ENCODE data around the gene RASSF7. TPM values are rescaled to one million over a fixed set of nuclear protein-coding genes. Genes with fewer than 3 reads are reported as not detected.

The RASSF7 gene
- total RNA-seq, 1 experiment from 2014 or later: 32.5 TPM

DNA sequence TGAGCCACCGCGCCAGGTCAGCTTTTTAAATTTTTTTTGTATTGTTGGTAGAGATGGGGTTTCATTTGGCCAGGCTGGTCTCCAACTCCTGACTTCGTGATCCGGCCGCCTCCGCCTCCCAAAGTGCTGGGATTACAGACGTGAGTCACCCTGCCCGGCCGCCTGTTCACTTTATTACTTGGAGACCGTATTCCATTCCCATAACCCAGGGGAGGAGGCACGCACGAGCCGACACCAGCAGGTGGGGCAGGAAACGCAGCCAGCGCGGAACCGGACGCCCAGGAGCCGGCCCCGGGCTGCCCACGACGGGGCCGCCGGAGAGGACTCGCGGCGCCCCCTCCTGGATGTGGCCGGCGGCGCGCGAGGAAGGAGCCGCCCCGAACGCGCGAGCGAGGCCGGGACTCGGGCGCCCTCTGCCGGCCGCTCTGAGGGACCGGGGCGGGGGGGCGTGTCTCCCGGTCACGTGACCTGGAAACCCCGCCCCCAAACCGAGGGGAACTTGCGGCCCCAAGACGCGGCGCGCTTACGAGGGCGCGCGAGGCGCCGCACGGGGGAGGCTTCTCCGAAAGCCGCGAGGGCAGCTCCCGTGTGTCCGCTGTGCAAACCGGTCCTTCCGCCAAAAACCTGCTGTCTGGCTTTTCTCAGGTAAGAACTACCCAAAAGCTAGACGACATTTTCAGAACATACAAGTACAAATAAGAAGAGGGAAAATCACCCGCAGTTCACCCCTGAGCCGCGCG, 42.1 kb upstream of the RASSF7 start (continued):
- TF ChIP-seq, protein P1, sequence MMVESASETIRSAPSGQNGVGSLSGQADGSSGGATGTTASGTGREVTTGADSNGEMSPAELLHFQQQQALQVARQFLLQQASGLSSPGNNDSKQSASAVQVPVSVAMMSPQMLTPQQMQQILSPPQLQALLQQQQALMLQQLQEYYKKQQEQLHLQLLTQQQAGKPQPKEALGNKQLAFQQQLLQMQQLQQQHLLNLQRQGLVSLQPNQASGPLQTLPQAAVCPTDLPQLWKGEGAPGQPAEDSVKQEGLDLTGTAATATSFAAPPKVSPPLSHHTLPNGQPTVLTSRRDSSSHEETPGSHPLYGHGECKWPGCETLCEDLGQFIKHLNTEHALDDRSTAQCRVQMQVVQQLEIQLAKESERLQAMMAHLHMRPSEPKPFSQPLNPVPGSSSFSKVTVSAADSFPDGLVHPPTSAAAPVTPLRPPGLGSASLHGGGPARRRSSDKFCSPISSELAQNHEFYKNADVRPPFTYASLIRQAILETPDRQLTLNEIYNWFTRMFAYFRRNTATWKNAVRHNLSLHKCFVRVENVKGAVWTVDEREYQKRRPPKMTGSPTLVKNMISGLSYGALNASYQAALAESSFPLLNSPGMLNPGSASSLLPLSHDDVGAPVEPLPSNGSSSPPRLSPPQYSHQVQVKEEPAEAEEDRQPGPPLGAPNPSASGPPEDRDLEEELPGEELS (CRISPR knock-in tag; IDR thresholded peaks at IDR 0.05): no peak; the same call in none of the 2 replicates
- TF ChIP-seq TEAD1 (CRISPR knock-in tag; IDR thresholded peaks at IDR 0.05): peak; percentile 94
- no peak for TF ChIP-seq ESRRA (CRISPR knock-in tag; IDR thresholded peaks at IDR 0.05; ENCODE audit: borderline replicate concordance)
- TF ChIP-seq ZNF671 (CRISPR knock-in tag; IDR thresholded peaks at IDR 0.05): no peak
- TF ChIP-seq, protein P2, sequence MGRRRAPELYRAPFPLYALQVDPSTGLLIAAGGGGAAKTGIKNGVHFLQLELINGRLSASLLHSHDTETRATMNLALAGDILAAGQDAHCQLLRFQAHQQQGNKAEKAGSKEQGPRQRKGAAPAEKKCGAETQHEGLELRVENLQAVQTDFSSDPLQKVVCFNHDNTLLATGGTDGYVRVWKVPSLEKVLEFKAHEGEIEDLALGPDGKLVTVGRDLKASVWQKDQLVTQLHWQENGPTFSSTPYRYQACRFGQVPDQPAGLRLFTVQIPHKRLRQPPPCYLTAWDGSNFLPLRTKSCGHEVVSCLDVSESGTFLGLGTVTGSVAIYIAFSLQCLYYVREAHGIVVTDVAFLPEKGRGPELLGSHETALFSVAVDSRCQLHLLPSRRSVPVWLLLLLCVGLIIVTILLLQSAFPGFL (CRISPR knock-in tag; IDR thresholded peaks at IDR 0.05; ENCODE audit: borderline replicate concordance): no peak
- TF ChIP-seq, protein P3, sequence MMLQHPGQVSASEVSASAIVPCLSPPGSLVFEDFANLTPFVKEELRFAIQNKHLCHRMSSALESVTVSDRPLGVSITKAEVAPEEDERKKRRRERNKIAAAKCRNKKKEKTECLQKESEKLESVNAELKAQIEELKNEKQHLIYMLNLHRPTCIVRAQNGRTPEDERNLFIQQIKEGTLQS (CRISPR knock-in tag; conservative IDR thresholded peaks at IDR 0.05): no peak
- TF ChIP-seq ZNF317 (CRISPR knock-in tag; IDR thresholded peaks at IDR 0.05; ENCODE audit: borderline replicate concordance, low read depth): no peak
- TF ChIP-seq, protein P4, sequence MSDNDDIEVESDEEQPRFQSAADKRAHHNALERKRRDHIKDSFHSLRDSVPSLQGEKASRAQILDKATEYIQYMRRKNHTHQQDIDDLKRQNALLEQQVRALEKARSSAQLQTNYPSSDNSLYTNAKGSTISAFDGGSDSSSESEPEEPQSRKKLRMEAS (CRISPR knock-in tag; IDR thresholded peaks at IDR 0.05): peak; percentile 97
- no peak for TF ChIP-seq NFYB (CRISPR knock-in tag; conservative IDR thresholded peaks at IDR 0.05; ENCODE audit: low read depth)
- TF ChIP-seq, protein P5, sequence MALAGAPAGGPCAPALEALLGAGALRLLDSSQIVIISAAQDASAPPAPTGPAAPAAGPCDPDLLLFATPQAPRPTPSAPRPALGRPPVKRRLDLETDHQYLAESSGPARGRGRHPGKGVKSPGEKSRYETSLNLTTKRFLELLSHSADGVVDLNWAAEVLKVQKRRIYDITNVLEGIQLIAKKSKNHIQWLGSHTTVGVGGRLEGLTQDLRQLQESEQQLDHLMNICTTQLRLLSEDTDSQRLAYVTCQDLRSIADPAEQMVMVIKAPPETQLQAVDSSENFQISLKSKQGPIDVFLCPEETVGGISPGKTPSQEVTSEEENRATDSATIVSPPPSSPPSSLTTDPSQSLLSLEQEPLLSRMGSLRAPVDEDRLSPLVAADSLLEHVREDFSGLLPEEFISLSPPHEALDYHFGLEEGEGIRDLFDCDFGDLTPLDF (CRISPR knock-in tag; IDR thresholded peaks at IDR 0.05): peak; percentile 86
- TF ChIP-seq, protein P6, sequence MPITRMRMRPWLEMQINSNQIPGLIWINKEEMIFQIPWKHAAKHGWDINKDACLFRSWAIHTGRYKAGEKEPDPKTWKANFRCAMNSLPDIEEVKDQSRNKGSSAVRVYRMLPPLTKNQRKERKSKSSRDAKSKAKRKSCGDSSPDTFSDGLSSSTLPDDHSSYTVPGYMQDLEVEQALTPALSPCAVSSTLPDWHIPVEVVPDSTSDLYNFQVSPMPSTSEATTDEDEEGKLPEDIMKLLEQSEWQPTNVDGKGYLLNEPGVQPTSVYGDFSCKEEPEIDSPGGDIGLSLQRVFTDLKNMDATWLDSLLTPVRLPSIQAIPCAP (CRISPR knock-in tag; IDR thresholded peaks at IDR 0.05): 0 out of 2 replicates have a peak, but pooled peaks have one; percentile 76
- TF ChIP-seq, protein P7, sequence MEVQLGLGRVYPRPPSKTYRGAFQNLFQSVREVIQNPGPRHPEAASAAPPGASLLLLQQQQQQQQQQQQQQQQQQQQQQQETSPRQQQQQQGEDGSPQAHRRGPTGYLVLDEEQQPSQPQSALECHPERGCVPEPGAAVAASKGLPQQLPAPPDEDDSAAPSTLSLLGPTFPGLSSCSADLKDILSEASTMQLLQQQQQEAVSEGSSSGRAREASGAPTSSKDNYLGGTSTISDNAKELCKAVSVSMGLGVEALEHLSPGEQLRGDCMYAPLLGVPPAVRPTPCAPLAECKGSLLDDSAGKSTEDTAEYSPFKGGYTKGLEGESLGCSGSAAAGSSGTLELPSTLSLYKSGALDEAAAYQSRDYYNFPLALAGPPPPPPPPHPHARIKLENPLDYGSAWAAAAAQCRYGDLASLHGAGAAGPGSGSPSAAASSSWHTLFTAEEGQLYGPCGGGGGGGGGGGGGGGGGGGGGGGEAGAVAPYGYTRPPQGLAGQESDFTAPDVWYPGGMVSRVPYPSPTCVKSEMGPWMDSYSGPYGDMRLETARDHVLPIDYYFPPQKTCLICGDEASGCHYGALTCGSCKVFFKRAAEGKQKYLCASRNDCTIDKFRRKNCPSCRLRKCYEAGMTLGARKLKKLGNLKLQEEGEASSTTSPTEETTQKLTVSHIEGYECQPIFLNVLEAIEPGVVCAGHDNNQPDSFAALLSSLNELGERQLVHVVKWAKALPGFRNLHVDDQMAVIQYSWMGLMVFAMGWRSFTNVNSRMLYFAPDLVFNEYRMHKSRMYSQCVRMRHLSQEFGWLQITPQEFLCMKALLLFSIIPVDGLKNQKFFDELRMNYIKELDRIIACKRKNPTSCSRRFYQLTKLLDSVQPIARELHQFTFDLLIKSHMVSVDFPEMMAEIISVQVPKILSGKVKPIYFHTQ (CRISPR knock-in tag; IDR thresholded peaks at IDR 0.05): no peak
- TF ChIP-seq CBFB (CRISPR knock-in tag; IDR thresholded peaks at IDR 0.05; ENCODE audit: low read depth): no peak
- TF ChIP-seq, protein P8, sequence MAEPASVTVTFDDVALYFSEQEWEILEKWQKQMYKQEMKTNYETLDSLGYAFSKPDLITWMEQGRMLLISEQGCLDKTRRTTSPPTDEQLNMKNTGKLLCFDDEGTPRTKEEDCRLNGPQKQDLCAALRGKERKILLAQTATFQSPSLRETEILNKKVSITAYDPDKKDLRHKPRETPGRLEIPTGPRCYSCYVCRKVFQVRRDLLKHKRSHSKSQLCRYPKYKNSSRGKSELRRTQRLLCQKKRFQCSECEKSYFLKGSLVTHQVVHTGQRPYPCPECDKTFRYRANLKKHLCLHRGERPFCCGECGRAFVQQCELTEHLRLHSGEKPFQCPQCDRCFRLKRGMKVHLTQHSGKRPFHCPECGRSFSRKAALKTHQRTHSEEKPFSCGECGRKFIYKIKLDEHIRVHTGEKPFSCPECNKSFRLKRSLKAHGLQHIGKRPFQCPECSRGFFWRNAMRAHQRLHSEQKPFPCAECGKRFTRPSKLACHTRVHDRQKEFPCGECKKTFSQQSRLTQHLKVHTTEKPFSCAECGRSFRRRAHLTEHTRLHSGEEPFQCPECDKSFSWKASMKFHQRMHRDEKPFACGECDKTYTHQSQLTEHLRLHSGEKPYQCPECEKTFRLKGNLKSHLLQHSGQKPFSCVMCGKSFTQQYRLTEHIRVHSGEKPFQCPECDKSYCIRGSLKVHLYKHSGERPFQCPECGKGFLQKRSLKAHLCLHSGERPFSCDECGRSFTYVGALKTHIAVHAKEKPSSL (CRISPR knock-in tag; conservative IDR thresholded peaks at IDR 0.05): no peak
- TF ChIP-seq, protein P9, sequence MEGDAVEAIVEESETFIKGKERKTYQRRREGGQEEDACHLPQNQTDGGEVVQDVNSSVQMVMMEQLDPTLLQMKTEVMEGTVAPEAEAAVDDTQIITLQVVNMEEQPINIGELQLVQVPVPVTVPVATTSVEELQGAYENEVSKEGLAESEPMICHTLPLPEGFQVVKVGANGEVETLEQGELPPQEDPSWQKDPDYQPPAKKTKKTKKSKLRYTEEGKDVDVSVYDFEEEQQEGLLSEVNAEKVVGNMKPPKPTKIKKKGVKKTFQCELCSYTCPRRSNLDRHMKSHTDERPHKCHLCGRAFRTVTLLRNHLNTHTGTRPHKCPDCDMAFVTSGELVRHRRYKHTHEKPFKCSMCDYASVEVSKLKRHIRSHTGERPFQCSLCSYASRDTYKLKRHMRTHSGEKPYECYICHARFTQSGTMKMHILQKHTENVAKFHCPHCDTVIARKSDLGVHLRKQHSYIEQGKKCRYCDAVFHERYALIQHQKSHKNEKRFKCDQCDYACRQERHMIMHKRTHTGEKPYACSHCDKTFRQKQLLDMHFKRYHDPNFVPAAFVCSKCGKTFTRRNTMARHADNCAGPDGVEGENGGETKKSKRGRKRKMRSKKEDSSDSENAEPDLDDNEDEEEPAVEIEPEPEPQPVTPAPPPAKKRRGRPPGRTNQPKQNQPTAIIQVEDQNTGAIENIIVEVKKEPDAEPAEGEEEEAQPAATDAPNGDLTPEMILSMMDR (IDR thresholded peaks at IDR 0.05): peak; percentile 98
- TF ChIP-seq, protein P10, sequence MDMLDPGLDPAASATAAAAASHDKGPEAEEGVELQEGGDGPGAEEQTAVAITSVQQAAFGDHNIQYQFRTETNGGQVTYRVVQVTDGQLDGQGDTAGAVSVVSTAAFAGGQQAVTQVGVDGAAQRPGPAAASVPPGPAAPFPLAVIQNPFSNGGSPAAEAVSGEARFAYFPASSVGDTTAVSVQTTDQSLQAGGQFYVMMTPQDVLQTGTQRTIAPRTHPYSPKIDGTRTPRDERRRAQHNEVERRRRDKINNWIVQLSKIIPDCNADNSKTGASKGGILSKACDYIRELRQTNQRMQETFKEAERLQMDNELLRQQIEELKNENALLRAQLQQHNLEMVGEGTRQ (CRISPR knock-in tag; IDR thresholded peaks at IDR 0.05): peak; percentile 97
- no peak for TF ChIP-seq ZNF263 (CRISPR knock-in tag; IDR thresholded peaks at IDR 0.05; ENCODE audit: low read depth)
- TF ChIP-seq NFE2L1 (CRISPR knock-in tag; IDR thresholded peaks at IDR 0.05): no peak
- peak; percentile 73; the same call in 1 of the 2 replicates for TF ChIP-seq ZBTB21 (CRISPR knock-in tag; IDR thresholded peaks at IDR 0.05; ENCODE audit: borderline replicate concordance)
